ENCODE data around the gene PAK1. TPM values are rescaled to one million over a fixed set of nuclear protein-coding genes. Genes with fewer than 3 reads are reported as not detected.

PAK1 gene
- polyA plus RNA-seq, 1 experiment, result 70.3 TPM

DNA sequence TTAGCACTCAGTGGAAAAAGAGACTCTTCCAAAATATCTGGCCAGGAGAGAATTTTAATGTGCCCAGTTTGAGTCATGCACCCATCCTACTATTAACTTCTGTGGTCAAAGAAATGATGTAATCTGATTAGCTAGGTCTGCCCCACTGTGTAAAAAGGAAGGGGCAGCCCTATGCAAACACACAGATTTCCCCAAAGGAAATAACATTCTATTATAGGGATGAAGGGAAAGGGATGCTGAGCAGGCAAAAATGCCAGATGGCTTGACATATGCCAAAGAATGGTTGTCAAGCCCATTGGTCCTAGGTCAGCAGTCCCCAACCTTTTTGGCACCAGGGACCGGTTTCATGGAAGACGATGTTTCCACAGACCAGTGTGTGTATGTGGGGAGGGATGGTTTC, 43.3 kb upstream of the PAK1 start:
- H3K9me3 ChIP-seq (ENCODE audit: control insufficient read depth, insufficient read depth, low read length), result no peaks in the 10 kb centered on the region
- no peak for DNase-seq (ENCODE audit: low read depth, low spot score)
- TF ChIP-seq, protein P1, sequence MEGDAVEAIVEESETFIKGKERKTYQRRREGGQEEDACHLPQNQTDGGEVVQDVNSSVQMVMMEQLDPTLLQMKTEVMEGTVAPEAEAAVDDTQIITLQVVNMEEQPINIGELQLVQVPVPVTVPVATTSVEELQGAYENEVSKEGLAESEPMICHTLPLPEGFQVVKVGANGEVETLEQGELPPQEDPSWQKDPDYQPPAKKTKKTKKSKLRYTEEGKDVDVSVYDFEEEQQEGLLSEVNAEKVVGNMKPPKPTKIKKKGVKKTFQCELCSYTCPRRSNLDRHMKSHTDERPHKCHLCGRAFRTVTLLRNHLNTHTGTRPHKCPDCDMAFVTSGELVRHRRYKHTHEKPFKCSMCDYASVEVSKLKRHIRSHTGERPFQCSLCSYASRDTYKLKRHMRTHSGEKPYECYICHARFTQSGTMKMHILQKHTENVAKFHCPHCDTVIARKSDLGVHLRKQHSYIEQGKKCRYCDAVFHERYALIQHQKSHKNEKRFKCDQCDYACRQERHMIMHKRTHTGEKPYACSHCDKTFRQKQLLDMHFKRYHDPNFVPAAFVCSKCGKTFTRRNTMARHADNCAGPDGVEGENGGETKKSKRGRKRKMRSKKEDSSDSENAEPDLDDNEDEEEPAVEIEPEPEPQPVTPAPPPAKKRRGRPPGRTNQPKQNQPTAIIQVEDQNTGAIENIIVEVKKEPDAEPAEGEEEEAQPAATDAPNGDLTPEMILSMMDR (IDR thresholded peaks at IDR 0.05; ENCODE audit: low read depth, low read length), result no peak
- H3K27me3 ChIP-seq (ENCODE audit: control insufficient read depth, insufficient read depth, low read length), result no peaks in the 10 kb centered on the region
- no peak overlapping the region for H3K27ac ChIP-seq (ENCODE audit: low read depth, low read length)
- ChIA-PET POLR2A (no interaction called here), CTCF (interaction anchor here (0.6 kb wide), 1 partner anchor 343 kb away, joined by 3 read pairs; no protein-coding TSS in a partner anchor)
- no peak overlapping the region for H3K4me3 ChIP-seq (ENCODE audit: low read depth, low read length)

DNA sequence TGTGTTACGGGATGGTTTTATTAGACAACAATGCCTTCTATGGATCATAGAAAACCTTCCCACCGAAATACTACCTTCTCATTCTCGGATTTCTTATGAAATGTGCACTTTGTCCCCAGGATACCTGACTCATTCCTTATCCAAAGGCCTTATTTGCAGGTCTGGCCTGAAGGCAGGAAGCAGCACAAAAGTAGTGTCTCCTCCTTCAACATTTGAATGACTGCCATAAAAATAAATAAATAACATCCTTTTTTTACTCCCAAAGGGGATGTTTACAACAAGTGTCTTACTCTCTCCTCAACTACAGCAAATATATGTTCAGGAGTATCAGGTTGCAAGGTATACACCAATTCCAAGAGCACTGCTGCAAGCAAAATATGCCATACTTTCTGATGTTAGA, 41.6 kb upstream of the PAK1 start:
- no peak for DNase-seq (ENCODE audit: low read depth, low spot score)
- Histone ChIP-seq H3K27ac (ENCODE audit: low read depth, low read length) (no peak overlapping the region), H3K27me3 (ENCODE audit: control insufficient read depth, insufficient read depth, low read length) (no peaks in the 10 kb centered on the region), H3K4me3 (ENCODE audit: low read depth, low read length) (no peak overlapping the region), H3K9me3 (ENCODE audit: control insufficient read depth, insufficient read depth, low read length) (no peaks in the 10 kb centered on the region)
- TF ChIP-seq, protein P1 (IDR thresholded peaks at IDR 0.05; ENCODE audit: low read depth, low read length), result no peak
- POLR2A ChIA-PET, result interaction anchor here (0.6 kb wide), 1 partner anchor 75 kb away, joined by 3 read pairs; no protein-coding TSS in a partner anchor
- CTCF ChIA-PET, result interaction anchor here (0.6 kb wide), 1 partner anchor 55 kb away, joined by 5 read pairs; no protein-coding TSS in a partner anchor

DNA sequence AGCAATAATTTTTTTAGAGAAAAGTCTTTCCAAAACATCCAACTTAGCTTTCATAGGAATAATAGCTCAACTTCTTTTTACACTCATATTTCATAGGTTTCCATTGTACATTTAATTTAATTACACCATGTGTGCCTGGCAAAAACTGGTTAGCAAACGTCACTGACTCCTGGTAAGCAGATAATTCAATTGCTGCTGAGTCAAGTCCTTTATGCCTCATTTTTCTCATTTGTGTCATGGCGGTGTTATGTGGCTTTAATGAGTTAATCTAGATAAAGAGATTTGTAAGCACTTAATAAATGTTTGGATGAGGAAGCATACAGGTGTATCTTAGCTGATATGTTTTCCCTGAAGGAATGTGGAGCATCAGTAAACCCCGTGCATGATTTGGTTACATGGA, 41.2 kb upstream of the PAK1 start:
- POLR2A ChIA-PET, result no interaction called here

DNA sequence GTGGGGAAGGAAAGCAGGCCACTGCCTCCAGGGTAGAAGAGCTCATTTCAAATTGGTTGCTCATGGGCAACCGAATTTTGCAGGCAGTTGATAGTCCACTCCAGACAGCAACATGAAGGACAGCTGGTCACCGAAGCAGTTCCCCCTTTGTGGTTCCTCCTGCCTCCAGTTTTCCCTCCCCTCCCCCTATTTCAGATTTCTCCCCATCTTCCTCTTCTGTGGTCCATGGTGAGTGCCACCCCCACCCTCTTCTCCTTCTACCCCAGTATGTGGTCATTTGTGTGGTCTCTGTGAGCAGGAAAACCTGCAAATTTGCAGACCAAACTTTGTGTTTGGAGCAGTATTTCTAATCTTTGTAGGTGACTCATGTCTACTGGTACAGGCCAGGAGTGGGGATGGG, 38.2 kb upstream of the PAK1 start:
- Histone ChIP-seq H3K4me3 (ENCODE audit: low read depth, low read length) (no peak overlapping the region), H3K27me3 (ENCODE audit: control insufficient read depth, insufficient read depth, low read length) (peaks cover 1% of the 10 kb centered on the region), H3K27ac (ENCODE audit: low read depth, low read length) (no peak overlapping the region), H3K9me3 (ENCODE audit: control insufficient read depth, insufficient read depth, low read length) (no peaks in the 10 kb centered on the region; the same call in 1 of the 2 replicates)
- DNase-seq (ENCODE audit: low read depth, low spot score), result no peak
- CTCF ChIA-PET, result interaction anchor here (0.6 to 1.0 kb wide), 2 partner anchors 385 to 537 kb away, joined by 3 to 11 read pairs; no protein-coding TSS in a partner anchor
- POLR2A ChIA-PET, result no interaction called here
- TF ChIP-seq, protein P1 (IDR thresholded peaks at IDR 0.05; ENCODE audit: low read depth, low read length), result no peak

More for the DNA sequence above, 41.2 kb upstream of the PAK1 start:
- Histone ChIP-seq H3K27ac (ENCODE audit: low read depth, low read length) (no peak overlapping the region), H3K9me3 (ENCODE audit: control insufficient read depth, insufficient read depth, low read length) (no peaks in the 10 kb centered on the region), H3K4me3 (ENCODE audit: low read depth, low read length) (no peak overlapping the region), H3K27me3 (ENCODE audit: control insufficient read depth, insufficient read depth, low read length) (no peaks in the 10 kb centered on the region)
- CTCF ChIA-PET, result interaction anchor here (1.0 kb wide), 1 partner anchor 33 kb away, joined by 3 read pairs; no protein-coding TSS in a partner anchor
- DNase-seq (ENCODE audit: low read depth, low spot score), result no peak
- TF ChIP-seq, protein P1 (IDR thresholded peaks at IDR 0.05; ENCODE audit: low read depth, low read length), result no peak

DNA sequence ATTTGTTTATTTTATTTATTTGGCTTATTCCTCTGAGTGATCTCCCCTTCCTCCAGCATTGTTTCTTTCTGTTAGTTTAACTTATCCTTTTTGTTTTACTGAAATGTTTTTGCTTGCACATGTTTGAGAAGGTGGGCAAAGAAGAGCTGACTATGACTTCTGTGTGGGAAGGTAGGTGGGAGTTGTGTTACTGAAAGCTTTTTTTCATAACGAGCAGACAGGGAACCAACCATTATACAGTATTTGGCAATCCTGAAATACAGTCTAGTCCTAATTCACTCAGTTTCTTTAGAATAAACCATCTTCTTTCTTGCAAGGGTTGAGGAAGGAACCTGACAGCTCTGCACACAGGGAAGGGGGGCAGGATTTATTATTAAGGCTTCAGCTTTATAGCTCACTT, 37.0 kb upstream of the PAK1 start:
- CTCF ChIA-PET, result no interaction called here
- TF ChIP-seq, protein P1 (IDR thresholded peaks at IDR 0.05; ENCODE audit: low read depth, low read length), result no peak

More for the DNA sequence above, 37.0 kb upstream of the PAK1 start:
- Histone ChIP-seq H3K4me3 (ENCODE audit: low read depth, low read length) (no peak overlapping the region), H3K27ac (ENCODE audit: low read depth, low read length) (no peak overlapping the region), H3K9me3 (ENCODE audit: control insufficient read depth, insufficient read depth, low read length) (no peaks in the 10 kb centered on the region; the same call in 1 of the 2 replicates), H3K27me3 (ENCODE audit: control insufficient read depth, insufficient read depth, low read length) (peaks cover 7% of the 10 kb centered on the region)
- POLR2A ChIA-PET, result no interaction called here
- no peak for DNase-seq (ENCODE audit: low read depth, low spot score)
